Measurements from ENCODE around the gene PMAIP1.

- no peak for TF ChIP-seq POLR2A (IDR thresholded peaks at IDR 0.05)
- no peak for TF ChIP-seq CTCF (IDR thresholded peaks at IDR 0.05)
These were observed 11.2 kb downstream of the PMAIP1 start for GRCh38 chr18:59910967-59911366.

Data from esophagus squamous epithelium (tissue), 4 donors.